NOMO-1 treated with DMSO at 0.1 percent for 48 hours (cell line): ENCODE results near the gene NTNG1.
"Not testable (repeated sequence)": the region's sequence is repeated elsewhere in the genome, so short reads cannot be mapped to it uniquely, and the experiment has no call there.

ENCODE experiments used
- DNase-seq: peaks from one replicate; lab custom pipeline; 2025; ENCODE audit not compliant: unreplicated experiment; lab: John Stamatoyannopoulos, UW

Gene NTNG1

GRCh38 chr1:107196973-107197562 lies 56.2 kb downstream of the NTNG1 start:
- peak; percentile 37 for DNase-seq

GRCh38 chr1:107198561-107198960 lies 57.7 kb downstream of the NTNG1 start:
- no peak for DNase-seq

- DNase-seq = no peak
These were observed 59.8 kb downstream of the NTNG1 start for GRCh38 chr1:107200631-107201030.

- no peak for DNase-seq
These were observed 61.2 kb downstream of the NTNG1 start for GRCh38 chr1:107202007-107202406.

GRCh38 chr1:107213225-107213624 lies 72.4 kb downstream of the NTNG1 start:
- DNase-seq = no peak

GRCh38 chr1:107220036-107220435 lies 79.2 kb downstream of the NTNG1 start:
- DNase-seq = no peak

- no peak for DNase-seq
These were observed 84.9 kb downstream of the NTNG1 start for GRCh38 chr1:107225706-107226105.

- DNase-seq = no peak
These were observed 88.0 kb downstream of the NTNG1 start for GRCh38 chr1:107228704-107229371.

GRCh38 chr1:107229711-107230110 lies 88.9 kb downstream of the NTNG1 start:
- DNase-seq = no peak

GRCh38 chr1:107230121-107230520 lies 89.3 kb downstream of the NTNG1 start:
- no peak for DNase-seq

- DNase-seq = no peak
These were observed 90.5 kb downstream of the NTNG1 start for GRCh38 chr1:107231291-107231690.

GRCh38 chr1:107232426-107232825 lies 91.6 kb downstream of the NTNG1 start:
- no peak for DNase-seq

- not testable (repeated sequence) for DNase-seq
These were observed 95.9 kb downstream of the NTNG1 start for GRCh38 chr1:107236760-107237159.

- no peak for DNase-seq
These were observed 102.6 kb downstream of the NTNG1 start for GRCh38 chr1:107243461-107243860.

GRCh38 chr1:107244709-107245500 lies 104.1 kb downstream of the NTNG1 start:
- DNase-seq = no peak

- no peak for DNase-seq
These were observed 106.0 kb downstream of the NTNG1 start for GRCh38 chr1:107246775-107247345.

- DNase-seq = no peak
These were observed 106.8 kb downstream of the NTNG1 start for GRCh38 chr1:107247679-107248078.

- no peak for DNase-seq
These were observed 109.3 kb downstream of the NTNG1 start for GRCh38 chr1:107250169-107250568.

- no peak for DNase-seq
These were observed 110.2 kb downstream of the NTNG1 start for GRCh38 chr1:107251083-107251482.

- DNase-seq = peak; percentile 25
These were observed 111.0 kb downstream of the NTNG1 start for GRCh38 chr1:107251839-107252238.

GRCh38 chr1:107252271-107252670 lies 111.4 kb downstream of the NTNG1 start:
- no peak for DNase-seq

GRCh38 chr1:107254306-107254705 lies 113.5 kb downstream of the NTNG1 start:
- DNase-seq = no peak
